ENCODE results near the gene GAB1.
"Not testable (repeated sequence)": the region's sequence is repeated elsewhere in the genome, so short reads cannot be mapped to it uniquely, and the experiment has no call there.

The GAB1 gene

DNA sequence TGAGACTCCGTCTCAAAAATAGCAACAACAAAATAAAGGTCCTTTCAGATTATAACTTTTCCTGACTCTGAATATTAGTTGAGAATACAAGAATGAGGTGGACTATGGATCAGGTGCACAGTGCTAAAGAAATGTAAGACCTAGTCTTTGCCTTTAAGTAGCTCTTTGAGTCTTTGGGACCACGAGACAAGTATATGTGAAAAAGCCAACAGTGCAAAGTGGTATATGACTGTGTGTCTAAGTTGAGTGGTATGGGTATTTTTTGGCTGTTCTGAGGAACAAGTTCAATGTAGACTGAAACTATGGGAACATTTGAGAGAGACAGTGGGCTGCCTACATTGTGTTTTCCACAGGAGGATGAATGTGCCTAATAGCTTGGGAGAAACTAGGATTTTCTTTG is 2.8 kb downstream of the GAB1 start:
- no peak for DNase-seq

DNA sequence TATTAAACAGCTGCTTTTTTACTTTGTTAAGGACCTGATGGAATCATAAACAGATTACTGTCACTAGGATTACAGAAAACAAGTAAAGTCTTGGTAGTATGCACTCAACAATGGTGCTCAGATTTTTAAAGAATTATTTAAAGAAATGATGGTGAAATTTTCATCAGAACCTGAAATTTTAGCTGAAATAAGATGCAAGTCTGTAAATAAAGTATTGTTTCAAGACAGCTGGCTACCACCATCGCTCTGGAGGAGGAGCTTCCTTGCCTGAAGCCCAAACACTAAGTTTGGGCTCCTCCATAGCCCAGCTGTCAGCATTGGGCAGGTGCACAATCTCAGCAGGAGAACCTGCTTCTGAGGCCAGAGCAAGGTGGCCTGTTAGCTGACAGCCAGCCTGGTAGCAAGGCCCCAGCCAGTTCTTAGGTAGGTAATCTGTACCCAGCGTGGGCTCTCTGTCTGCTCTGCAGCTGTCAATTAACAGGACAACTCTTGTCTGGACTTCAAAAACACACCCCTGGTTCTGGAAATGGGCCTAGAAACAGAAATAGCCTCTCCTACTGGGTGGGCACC is 4.6 kb downstream of the GAB1 start:
- DNase-seq = no peak

DNA sequence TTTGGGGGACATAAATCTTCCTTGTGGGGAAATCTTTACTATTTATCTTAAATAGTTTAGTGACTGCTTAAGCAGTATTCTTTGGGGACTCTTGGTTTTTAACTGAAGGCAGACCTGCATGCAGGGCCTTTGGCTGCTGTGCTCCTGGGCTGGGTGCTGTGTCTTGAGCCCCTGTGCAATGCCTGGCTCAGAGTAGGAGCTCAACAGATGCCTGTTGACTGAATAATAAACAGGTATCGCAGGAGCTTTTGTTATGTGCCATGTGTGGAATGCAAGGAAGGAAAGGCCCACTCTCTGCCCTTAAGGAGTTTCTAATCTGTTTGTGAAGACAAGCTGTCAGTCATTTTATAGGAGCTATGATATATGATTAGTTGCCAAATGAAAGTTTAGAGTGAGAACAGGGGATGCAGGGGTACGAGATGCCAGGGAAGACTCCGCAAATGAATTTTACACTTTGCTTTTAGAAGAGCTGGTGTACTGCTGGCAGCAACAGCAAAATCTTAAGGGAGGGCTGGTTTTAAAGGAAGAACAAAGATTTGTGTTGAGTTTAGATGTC is 6.7 kb downstream of the GAB1 start:
- DNase-seq = no peak

DNA sequence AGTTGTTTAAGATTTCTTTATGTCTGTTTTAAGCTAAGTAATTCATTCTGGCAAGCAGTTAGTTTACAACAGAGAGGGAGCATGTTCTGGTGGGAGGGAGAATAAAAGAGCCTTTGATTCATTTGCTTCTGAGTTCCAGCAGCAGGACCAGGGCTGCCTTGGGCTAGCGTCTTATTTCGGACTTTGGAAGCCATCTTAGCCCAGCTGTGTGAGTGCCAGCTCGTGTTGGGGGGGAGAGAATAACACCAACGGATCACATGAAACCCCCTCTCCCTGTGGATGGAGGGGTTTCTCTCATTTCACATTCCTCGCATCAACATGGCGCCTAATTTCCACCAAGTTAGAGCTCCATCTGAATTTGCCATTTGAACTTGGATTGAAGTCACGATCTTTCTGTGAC is 7.4 kb downstream of the GAB1 start:
- DNase-seq = no peak

DNA sequence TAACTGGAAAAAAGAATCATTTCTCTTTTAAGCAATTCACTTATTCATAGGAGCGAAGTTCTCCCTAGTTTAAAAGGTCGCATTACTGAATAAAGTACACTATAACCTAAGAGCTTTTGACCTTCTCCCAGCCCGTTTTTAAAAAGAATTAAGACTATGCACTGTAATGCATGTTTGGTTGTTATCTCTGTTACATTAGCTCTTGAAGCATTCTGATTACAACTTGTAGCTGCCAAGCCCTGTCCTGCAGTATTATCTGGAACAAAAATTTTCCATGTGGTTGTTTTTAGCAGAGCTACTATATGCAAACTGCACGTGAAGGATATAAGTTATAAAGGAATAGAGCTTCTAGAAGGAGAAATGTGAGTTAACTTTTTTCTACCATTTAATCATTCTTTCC is 8.1 kb downstream of the GAB1 start:
- no peak for DNase-seq

DNA sequence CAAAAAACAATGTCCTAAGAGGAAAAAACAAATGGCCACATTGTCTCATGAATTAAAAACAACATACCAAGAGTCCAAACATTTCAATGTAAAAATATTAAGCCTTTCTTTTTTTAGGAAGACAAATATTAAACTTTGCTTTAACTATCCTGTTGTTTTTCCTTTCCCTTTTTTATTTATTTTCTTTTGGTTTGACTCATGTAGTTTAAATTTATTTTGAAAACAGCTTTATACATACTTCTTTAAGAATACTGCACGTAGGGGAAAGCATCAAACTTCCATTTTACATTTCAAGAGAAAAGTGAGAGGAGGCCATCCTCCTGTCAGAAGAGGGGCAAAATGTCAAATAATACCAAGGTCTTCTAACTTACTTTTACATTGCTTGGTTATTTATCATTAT is 8.7 kb downstream of the GAB1 start:
- DNase-seq = no peak

DNA sequence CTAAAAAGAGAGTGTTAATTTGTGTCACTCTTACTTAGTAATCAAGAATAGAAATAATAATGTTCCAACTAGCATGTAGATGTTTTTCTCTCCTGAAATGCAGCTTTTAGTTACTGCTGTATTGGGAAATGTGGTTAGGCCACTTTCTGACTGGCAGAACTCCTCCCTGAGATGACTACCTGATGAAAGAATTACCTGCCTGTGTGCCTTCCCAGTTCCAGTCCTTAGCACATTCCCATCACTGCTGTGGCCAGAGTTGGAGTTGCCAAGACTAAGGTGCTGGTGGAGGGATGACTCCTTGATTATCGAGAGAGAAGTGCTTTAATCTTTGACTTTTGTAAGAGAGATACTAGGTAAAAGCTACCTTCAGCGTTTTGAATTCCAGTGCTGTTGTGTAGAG is 9.5 kb downstream of the GAB1 start:
- DNase-seq = no peak

DNA sequence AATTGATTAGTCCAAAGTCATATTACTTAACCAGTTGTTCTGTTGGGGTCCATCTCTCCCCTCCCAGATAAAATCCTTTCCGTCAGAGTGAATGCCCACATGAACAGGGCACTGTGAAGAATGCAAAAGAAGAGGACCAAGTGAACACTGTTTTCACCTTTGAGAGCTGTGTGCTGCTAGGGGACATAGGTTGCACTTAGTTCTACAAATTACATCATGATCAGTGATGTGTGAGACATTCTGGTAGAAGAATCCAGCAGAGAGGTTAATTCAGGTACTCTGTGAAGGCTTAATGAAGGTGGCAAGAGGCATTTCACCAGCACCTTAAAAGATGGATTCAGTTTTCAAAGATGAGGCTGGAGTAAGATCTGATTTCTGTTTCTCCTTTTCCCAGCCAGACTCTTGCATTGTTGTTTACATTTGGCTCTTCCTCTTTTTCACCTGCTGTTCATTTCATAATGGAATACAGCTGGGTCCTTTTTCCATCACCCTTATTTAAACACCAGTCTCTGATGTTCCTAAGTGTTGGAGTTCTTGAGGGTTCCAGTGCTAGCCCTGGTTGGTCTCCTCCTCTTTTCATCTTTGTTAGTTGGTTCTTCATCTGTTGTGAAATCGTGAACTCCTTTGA is 10.9 kb downstream of the GAB1 start:
- no peak for DNase-seq

DNA sequence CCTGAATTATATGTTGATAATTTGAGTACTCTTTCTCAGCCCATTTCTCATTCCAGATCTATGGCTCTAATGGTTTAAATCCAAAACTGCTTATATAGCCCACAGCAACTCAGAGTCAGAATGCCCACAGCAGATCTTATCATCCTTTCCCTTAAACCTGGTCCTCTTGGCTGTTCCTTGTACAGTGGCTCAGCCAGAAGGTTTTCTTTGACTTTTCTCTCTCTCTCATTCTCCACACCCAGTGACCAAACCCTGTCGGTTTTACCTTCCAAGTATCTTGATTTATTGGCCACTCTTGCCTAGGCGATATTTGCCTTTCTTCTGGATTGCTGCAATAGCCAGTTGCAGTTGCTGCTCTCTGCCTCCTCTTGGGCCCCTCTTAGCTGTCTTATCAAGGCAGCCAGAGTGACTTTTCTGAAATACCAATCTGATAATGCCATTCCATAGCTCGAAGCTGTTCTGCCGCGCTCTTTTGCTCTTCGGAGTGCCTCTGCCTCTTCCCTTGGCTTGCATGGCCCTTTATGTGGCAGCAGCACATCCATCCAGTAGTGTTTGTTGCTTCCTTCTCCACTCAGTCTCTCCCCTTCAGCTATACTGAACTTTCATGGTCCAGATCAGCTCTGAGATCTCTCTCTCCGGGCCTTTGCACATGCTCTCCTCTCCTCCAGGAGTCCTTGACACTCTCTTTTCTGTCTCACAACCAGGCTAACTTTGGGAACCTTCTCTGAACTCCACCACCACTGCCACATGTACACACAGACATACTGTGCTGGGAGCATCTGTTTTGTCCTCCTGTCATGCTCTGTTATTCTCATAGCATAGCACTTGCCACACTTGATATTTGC is 11.8 kb downstream of the GAB1 start:
- DNase-seq = no peak

DNA sequence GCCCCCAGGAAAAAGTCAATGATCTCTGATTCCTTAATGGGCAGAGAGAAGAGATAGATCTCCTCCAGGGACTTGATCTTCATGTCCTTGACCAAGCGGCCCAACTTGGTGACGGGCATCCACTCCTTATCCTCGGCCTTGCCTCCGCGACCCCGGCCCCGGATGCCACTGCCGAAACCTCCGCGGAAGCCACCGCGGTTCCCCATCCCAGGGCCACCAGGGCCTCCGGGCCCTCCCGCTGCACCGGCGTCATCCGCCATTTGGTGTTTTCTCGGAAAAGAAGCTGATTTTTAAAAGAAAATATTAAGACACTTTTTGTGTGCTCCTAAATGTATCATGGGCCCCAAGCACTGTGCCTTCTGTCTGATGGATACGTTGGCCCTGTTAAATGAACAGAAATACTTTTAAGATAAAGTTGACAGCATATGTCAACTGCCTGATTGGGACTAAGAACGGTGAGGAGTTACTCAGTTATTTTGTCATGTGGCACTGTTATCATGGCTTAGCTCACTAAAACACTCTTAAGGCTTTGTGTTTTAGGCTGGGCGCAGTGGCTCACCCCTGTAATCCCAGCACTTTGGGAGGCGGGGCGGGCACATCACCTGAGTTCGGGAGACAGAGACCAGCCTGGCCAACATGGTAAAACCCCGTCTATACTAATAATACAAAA is 13.3 kb downstream of the GAB1 start:
- not testable (repeated sequence) for DNase-seq

DNA sequence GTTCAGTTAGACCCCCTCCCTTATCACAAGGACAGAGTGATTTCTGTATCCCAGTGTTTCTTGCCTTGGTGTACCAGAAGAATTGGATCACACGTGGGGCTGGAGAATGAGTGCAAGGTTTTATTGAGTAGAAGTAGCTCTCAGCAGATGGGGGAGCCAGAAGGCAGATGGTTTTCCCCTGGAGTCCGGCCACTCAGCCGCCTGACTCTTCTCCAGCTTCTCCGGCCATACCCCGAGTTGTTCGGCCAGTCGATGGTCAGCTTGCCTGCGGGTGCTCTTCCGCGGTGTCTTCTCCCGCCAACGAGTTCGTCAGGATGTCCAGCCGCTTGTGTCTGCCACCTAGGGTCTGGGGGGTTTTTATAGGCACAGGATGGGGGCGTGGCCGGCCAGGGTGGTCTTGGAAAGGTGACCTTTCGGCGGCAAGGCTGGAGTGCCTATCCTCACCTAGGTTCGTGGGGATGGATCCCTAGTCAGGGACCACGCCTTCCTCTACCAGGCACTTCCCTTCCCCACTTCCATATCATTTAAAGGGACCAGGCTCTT is 14.5 kb downstream of the GAB1 start:
- no peak for DNase-seq

DNA sequence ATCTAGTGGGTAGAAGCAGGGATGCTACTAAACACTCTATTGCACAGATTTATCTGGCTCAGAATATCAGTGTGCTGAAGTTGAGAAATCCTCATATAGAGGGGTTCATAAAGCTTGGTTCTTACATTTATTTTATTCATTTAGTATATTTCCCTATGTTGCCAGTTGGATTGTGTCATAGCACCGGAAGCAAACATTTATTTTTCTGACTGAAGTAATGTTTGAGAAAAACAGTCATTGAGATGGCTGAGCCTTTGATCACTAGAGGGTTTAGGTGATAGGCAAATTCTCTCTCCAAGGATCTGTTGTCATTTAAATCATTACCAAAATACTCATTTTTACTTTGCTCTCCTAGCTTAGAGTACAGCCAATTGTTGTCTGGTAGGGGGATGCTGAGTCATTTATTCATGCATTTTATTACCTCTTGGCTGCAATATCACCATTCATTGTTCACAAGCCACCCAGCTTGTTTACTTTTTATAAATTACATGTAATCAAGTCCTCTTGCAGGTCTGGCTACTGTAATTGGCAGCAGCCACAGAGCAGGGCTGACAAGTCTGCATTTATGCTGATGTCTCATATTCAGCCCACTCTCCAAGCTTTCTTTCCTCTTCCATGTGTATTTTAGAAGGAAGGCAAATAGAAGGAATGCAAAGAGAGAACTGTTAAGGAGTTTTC is 15.2 kb downstream of the GAB1 start:
- no peak for DNase-seq

DNA sequence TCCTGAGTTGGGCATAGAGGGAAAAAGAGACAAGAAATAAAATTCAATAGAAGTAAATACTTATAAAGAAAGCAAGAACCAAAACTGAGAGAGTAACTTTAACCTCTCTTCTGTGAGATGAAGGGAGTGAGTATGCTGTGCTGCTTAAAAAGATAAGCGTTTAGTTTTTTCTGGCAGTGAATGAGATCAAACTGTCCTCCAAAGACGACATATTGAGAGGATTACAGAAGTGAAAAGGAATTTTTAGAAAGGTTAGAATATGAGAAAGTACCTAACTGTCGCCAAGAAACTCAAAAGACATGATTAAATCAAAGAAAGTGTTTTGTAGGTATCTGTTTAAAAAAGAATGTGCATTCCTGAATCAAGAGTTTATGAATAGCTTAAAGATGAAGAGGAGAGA is 16.0 kb downstream of the GAB1 start:
- no peak for DNase-seq

DNA sequence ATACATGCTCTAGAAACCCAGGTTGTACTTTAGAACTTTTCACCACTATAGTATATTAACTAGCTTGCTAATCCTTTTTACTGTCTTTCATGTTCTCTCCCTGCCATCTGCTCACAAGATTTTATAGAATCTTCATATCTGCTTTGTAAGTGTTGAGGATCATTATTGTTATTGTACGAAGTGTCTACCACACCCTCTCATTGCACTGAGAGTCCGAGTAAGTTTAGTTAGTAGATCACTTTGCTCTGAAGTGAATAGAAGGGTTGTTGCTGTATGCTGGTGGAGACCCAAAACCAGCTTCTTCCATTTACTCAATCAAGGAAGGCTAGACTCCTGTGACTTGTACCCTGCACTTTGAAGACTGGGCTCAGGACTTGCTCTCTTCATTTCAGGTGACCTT is 17.1 kb downstream of the GAB1 start:
- DNase-seq = no peak

DNA sequence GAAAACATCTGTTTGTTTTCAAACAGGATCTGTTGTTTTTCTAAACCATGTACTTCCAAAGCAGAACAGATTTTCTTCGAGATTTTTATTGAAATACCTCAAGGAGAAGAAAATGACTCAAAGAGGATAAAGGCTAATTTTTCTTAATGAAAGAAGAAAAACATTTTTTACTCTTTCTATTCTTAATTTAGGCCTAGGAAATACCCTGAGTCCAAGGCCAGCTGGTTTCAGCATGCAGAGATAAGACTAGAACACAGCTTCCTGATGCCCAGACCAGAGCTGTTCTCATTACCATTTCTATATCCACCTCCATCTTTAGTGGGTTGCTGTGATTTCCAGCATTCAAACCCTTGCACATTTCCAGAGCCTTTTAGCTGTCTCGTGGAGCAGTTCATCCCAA is 18.3 kb downstream of the GAB1 start:
- no peak for DNase-seq

DNA sequence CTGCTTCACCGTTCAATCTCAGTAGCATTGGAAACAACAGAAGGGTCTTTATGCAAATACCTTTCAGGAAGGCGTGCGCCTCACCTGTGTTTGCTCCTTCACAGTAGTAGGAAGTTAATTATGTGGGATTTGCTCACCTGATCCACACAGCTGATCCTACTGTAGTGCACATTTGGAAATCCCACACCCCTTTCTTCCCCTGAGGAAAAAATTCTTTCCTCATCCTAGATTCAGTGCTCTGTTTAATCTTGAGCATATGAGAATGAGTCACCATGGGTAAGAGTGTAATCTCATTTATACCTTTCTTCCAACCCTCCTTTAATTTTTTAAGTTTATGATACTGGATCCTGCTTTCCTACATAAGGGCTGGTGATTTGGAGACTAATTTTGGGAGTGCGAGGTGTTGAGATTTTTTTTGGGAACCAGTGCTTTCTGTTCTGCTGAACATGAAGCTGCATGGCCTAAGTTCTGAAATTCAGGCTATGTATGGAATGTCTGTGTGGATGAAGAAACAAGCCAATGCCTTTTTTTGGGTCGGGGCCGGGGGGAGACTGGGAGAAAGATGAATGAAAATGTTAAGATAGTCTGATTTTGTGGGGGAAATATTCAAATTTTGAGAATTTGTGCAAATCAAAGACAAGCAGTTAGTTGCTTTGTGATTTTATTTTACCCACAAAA is 19.0 kb downstream of the GAB1 start:
- DNase-seq = no peak

DNA sequence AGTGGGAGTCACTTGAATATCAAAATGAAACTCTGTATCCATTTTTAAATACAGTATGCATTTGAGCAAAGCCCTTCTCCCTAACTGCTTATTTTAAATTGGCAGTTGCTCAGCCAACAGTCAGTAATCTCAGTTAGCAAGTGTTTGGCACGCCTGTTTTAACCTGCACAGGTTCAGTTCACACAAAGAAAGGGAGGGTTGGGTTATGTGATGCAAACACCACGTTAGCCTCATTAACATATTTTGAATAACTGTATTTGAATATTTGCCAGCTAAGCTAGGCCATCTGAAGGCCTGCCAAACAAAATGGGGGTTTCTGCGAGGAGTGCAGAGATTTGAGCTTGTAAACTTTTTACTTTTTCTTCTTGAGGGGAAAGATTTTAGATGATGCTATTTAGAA is 19.8 kb downstream of the GAB1 start:
- no peak for DNase-seq

DNA sequence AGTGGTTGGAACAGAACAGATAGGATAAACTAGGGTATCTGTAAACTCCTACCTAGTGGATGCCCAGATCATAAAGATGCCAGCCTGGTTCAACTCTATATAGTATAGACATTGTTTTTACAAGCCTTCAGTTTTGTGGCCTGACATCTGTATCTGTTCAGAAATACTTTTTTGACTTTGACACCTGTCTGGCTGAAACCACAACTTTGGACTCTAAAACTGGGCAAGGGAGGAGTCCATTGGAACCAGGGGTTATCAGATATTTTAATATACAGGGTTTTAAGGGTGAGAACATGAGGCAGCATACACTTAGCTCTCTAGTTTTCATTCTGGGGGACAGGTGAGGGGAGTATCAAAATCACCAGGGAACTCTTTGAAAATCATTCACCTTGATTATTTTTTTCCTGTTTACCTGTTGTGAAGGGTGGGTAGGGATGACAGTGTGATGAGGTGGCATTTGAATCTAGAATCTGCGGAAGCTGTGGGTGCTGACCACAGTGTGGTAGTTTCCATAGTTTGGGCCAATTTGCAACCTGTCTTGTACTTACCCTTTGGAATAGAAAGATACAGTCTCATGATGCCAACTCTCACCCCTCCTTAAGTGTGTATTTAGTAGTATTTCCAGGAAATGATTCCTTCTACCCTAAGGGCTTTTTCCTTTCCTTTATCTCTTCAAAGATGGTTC is 20.6 kb downstream of the GAB1 start:
- DNase-seq = no peak

DNA sequence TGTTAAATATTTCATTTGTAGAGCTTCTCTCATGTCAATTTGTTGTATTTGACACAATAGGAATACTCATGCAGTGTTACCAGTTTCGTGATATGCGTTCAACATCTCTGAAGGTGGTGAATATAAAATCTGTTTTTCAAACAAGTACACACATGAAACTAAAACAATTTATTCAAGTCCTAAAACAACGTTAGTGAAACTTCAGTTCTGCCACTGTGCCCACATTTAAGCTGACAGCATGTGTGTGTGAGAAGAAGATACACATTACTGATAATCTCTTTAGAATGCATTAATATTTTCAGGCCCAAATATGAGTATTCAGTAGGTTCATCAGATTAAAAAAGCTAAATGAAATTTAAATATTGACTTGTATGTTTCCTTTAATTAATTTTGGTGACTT is 21.7 kb downstream of the GAB1 start:
- no peak for DNase-seq

DNA sequence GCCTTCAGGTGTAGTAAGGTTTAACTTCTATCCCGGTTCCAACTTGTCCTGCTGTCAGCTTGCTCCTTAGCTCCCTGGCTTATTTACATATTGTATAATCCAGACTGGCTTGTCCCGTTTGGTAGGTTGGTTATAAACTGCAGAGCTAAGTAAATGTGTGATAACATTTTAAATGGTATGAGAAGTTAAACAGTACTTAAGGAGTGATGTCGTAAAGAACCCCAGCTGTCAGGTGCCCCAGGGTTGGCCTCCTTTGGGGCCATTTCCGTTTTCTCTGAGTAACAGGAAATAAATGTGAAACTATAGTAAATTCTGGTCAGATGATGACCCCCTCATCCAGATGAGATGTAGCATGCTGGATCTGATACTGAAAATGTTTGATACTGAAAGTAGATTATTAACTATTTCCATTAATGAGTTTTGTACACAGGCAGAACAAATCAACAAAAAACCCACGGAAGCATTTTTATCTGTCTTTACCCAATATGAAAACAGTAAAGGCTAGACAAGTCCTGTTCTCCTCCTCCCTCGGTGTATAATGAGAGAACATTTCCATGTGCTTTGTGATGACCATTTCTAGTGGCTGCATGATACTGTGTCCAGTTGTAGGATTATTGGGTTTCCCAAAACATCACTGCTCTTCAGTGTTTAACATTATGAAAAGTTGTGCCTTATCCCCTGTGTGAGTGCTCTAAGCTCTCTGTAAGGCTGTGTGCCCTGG is 22.4 kb downstream of the GAB1 start:
- DNase-seq = no peak
